NT2/D1 (cell line): ENCODE data around the gene GPA33.

Source experiments
- DNase-seq: peaks from one replicate; pipeline ENCODE4 v3.0.0-alpha.2; 2011; ENCODE audit warnings: low read depth, low spot score
- H3K27me3 ChIP-seq: 2 replicates; pipeline ENCODE4 v1.6.0; 2011; ENCODE audit warnings: mild to moderate bottlenecking; ENCODE audit not compliant: insufficient read length, insufficient read depth
- H3K36me3 ChIP-seq: 2 replicates; pipeline ENCODE4 v1.6.1; 2011; ENCODE audit warnings: mild to moderate bottlenecking, low read length, mixed read lengths; ENCODE audit not compliant: insufficient read depth, insufficient read length
- H3K4me1 ChIP-seq: 2 replicates; pipeline ENCODE4 v1.5.1; 2011; ENCODE audit not compliant: insufficient read depth, insufficient read length
- H3K4me3 ChIP-seq: 2 replicates; pipeline ENCODE4 v1.5.1; 2011; ENCODE audit warnings: low read depth; ENCODE audit not compliant: insufficient read length
- H3K9ac ChIP-seq: 2 replicates; pipeline ENCODE4 v1.6.0; 2011; ENCODE audit warnings: low read depth; ENCODE audit not compliant: insufficient read length
- H3K9me3 ChIP-seq: 2 replicates; pipeline ENCODE4 v1.5.1; 2011; ENCODE audit warnings: mild to moderate bottlenecking, low read length; ENCODE audit not compliant: insufficient read depth
- SUZ12 ChIP-seq: IDR thresholded peaks from 2 replicates; pipeline ENCODE4 v1.6.1; 2011; ENCODE audit not compliant: insufficient read length, insufficient read depth; ENCODE audit errors: extremely low read depth
- YY1 ChIP-seq: IDR thresholded peaks from 2 replicates; pipeline ENCODE4 v1.6.1; 2011; ENCODE audit not compliant: insufficient read length, insufficient read depth
- ZNF274 ChIP-seq: IDR thresholded peaks from 2 replicates; pipeline ENCODE4 v1.6.1; 2011; ENCODE audit warnings: mild to moderate bottlenecking, low read depth, low read length

The GPA33 gene

DNA sequence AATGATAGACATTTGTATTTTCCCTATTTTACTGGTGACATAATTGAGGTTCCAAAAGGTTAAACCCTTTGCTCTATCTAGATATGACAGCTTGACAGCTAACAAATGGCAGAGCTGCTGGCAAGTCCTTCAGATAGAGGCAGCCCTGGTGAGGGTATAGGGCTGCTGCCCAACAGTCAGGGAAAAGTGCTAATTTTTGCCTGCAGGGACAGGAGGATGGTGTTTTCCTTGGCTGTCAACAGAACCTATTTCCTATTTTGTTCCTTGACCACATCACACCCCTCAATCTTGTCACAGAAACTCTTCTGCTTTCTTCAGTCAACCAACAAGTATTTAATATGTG is 12.3 kb downstream of the GPA33 start:
- TF ChIP-seq ZNF274 (no peak), YY1 (no peak), SUZ12 (no peak)
- H3K4me1 ChIP-seq, result peaks cover 5% of the 10 kb centered on the region
- no peaks in the 10 kb centered on the region for H3K36me3 ChIP-seq
- no peak overlapping the region for H3K9ac ChIP-seq
- DNase-seq, result no peak
- H3K4me3 ChIP-seq, result no peak overlapping the region
- H3K27me3 ChIP-seq, result no peaks in the 10 kb centered on the region
- no peaks in the 10 kb centered on the region for H3K9me3 ChIP-seq

GRCh38 chr1:167077128-167077867 is 12.9 kb downstream of the GPA33 start:
- peaks cover 5% of the 10 kb centered on the region for H3K4me1 ChIP-seq
- H3K9me3 ChIP-seq, result no peaks in the 10 kb centered on the region
- H3K4me3 ChIP-seq, result no peak overlapping the region
- DNase-seq, result no peak
- no peaks in the 10 kb centered on the region for H3K27me3 ChIP-seq
- no peak overlapping the region for H3K9ac ChIP-seq
- no peak for TF ChIP-seq YY1
- no peak for TF ChIP-seq SUZ12
- TF ChIP-seq ZNF274, result no peak
- no peaks in the 10 kb centered on the region for H3K36me3 ChIP-seq

- DNase-seq, result no peak
- no peaks in the 10 kb centered on the region for H3K36me3 ChIP-seq
- TF ChIP-seq ZNF274 (no peak), SUZ12 (no peak), YY1 (no peak)
- no peak overlapping the region for H3K4me3 ChIP-seq
- H3K4me1 ChIP-seq, result peaks cover 5% of the 10 kb centered on the region
- no peaks in the 10 kb centered on the region for H3K27me3 ChIP-seq
- H3K9me3 ChIP-seq, result no peaks in the 10 kb centered on the region
- no peak overlapping the region for H3K9ac ChIP-seq
These were observed 14.0 kb downstream of the GPA33 start for GRCh38 chr1:167076136-167076710.

DNA sequence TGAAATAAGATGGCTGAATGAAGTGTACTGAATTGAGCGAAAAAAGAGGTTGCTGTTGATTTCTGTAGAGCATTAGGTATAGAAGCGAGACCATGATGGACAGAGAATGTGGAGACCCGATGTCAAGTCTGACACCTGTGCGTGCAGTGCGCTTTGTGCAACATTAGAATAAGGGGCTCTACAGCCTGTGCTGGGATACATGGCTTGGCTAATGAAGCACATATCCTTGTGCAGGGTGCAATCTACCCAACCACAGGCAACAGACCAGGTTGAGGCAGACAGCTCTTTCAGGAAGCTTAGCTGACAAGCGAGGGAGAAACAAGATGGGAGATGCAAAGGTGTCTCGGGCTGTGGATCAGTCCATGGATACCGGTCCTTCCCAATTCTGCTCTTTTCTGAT is 18.9 kb downstream of the GPA33 start:
- Histone ChIP-seq H3K9ac (no peak overlapping the region), H3K9me3 (no peaks in the 10 kb centered on the region), H3K4me3 (no peak overlapping the region), H3K36me3 (no peaks in the 10 kb centered on the region), H3K27me3 (no peaks in the 10 kb centered on the region), H3K4me1 (peaks cover 4% of the 10 kb centered on the region)
- DNase-seq, result no peak
- TF ChIP-seq SUZ12 (no peak), ZNF274 (no peak), YY1 (no peak)

DNA sequence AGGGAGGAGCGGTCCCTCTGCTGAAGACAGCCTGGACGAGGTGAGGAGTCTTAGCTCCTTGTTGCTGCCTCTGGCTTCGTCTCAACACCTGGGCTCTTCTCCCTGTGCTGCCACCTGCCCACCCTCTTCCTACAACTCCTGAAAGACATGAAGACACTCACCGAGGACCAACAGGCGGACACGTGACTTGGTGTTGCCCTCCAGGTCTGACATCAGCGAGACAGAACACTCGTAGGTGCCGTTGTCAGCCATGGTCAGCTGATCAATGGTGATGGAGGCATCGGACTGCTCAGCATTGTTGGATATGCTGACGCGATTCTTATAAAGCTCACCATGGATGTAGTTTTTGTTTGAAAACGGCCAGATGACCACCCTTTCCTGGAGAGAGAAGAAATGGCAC is 21.4 kb downstream of the GPA33 start:
- Histone ChIP-seq H3K36me3 (no peaks in the 10 kb centered on the region), H3K4me1 (no peaks in the 10 kb centered on the region), H3K9ac (no peak overlapping the region), H3K9me3 (no peaks in the 10 kb centered on the region), H3K4me3 (no peak overlapping the region), H3K27me3 (no peaks in the 10 kb centered on the region)
- DNase-seq, result no peak
- TF ChIP-seq SUZ12, result no peak
- TF ChIP-seq ZNF274, result no peak
- no peak for TF ChIP-seq YY1

GRCh38 chr1:167067904-167068303 is 22.3 kb downstream of the GPA33 start:
- H3K9me3 ChIP-seq, result no peaks in the 10 kb centered on the region
- no peak for TF ChIP-seq YY1
- TF ChIP-seq SUZ12, result no peak
- no peak for TF ChIP-seq ZNF274
- H3K27me3 ChIP-seq, result no peaks in the 10 kb centered on the region
- no peak overlapping the region for H3K9ac ChIP-seq
- H3K4me1 ChIP-seq, result no peaks in the 10 kb centered on the region
- no peak for DNase-seq
- H3K36me3 ChIP-seq, result no peaks in the 10 kb centered on the region
- H3K4me3 ChIP-seq, result no peak overlapping the region

DNA sequence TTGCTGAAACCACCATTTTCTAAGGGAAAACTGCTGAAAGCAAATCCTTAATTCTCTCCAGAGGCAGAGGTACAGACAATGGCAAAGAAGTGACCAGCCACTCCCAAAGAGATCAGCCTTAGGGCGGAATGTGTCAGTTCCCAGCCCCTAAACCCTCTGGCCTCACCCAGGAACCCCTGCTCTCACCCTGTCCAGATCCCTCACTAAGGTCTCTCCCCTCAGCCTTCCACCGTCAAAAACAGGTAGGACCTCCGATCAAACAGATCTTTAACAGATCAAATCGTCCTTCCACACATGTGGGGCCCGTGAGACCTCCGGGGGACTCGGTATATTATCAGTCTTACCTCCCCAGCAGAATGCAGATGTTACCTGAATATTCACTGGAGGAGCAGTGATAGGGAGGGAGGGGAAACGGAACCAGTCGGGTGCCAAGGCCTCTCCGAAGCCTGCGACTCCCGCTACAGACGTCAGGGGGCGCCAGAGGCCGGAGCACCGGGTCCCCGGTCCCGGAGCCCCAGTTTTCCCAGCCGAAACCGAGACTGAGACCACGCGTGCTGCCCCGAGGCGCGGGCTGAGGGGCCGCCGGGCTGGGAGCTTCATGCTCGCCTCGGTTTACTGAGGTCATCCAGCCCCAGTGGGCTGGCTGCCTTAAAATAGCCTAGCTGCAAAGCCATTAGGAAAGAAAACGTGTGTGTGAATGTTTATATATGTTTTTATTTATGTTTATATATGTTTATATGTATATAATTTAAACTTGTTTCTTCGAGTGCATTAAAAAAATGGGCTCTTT is 23.6 kb downstream of the GPA33 start:
- Histone ChIP-seq H3K4me1 (no peaks in the 10 kb centered on the region), H3K9ac (peak overlapping the region; percentile 58), H3K4me3 (no peak overlapping the region), H3K36me3 (no peaks in the 10 kb centered on the region), H3K27me3 (no peaks in the 10 kb centered on the region), H3K9me3 (no peaks in the 10 kb centered on the region)
- TF ChIP-seq SUZ12 (no peak), YY1 (no peak), ZNF274 (no peak)
- DNase-seq, result peak; percentile 67
